Stimulated activated CD4-positive, alpha-beta T cell treated with anti-CD3 and anti-CD28 coated beads, Interleukin-4, amount 100 ng/mL, for 1 hour (primary cell): ENCODE measurements around the gene CIITA.
A peak's percentile ranks its signal among the peaks of the same experiment; 100 is the strongest.

ENCODE experiments used
- DNase-seq: peaks from one replicate; pipeline ENCODE4 v3.0.0-alpha.2; 2020

The CIITA gene

GRCh38 chr16:10850478-10850850 lies 26.5 kb upstream of the CIITA start:
- no peak for DNase-seq

GRCh38 chr16:10851512-10851911 lies 25.5 kb upstream of the CIITA start:
- DNase-seq, result no peak

- DNase-seq, result no peak
Measured at GRCh38 chr16:10852286-10852685, 24.7 kb upstream of the CIITA start.

GRCh38 chr16:10852948-10853347 lies 24.1 kb upstream of the CIITA start:
- no peak for DNase-seq

- no peak for DNase-seq
Measured at GRCh38 chr16:10856042-10856441, 21.0 kb upstream of the CIITA start.

GRCh38 chr16:10858203-10858602 lies 18.8 kb upstream of the CIITA start:
- DNase-seq, result no peak

GRCh38 chr16:10859020-10859419 lies 18.0 kb upstream of the CIITA start:
- no peak for DNase-seq

- DNase-seq, result no peak
Measured at GRCh38 chr16:10859658-10860057, 17.3 kb upstream of the CIITA start.

GRCh38 chr16:10862438-10862837 lies 14.6 kb upstream of the CIITA start:
- no peak for DNase-seq

- no peak for DNase-seq
Measured at GRCh38 chr16:10865991-10866966, 10.7 kb upstream of the CIITA start.

- DNase-seq, result no peak
Measured at GRCh38 chr16:10867199-10867598, 9.8 kb upstream of the CIITA start.

- DNase-seq, result no peak
Measured at GRCh38 chr16:10868104-10868595, 8.9 kb upstream of the CIITA start.

- no peak for DNase-seq
Measured at GRCh38 chr16:10868596-10869469, 8.2 kb upstream of the CIITA start.

GRCh38 chr16:10870137-10870776 lies 6.7 kb upstream of the CIITA start:
- no peak for DNase-seq

- DNase-seq, result no peak
Measured at GRCh38 chr16:10870808-10871156, 6.2 kb upstream of the CIITA start.

- peak; percentile 26 for DNase-seq
Measured at GRCh38 chr16:10871157-10871991, 5.6 kb upstream of the CIITA start.

- no peak for DNase-seq
Measured at GRCh38 chr16:10876315-10876714, 687 bp upstream of the CIITA start.

GRCh38 chr16:10877472-10877946 lies 507 bp downstream of the CIITA start:
- no peak for DNase-seq

GRCh38 chr16:10878328-10878643 lies 1.3 kb downstream of the CIITA start:
- no peak for DNase-seq

GRCh38 chr16:10878644-10879501 lies 1.9 kb downstream of the CIITA start:
- peak; percentile 17 for DNase-seq
